Body of pancreas (tissue), 4 donors: ENCODE data around the gene MTPN.

Source experiments
- POLR2A ChIP-seq, 3 donors: fragments of 450-650 bp; IDR thresholded peaks; one replicate each; pipeline ENCODE4 v1.6.1; 2016; ENCODE audit warnings: antibody characterized with exemption in 3 of 3, mild to moderate bottlenecking in 2 of 3
- TF ChIP-seq, protein P1 (sequence below), 7 experiments: fragments of 450-650 bp in 4 of 7; fragments of 200-600 bp in 3 of 7; sonication (generic) in 3 of 7; IDR thresholded peaks; one replicate each; pipeline ENCODE4 v1.5.1; 2016 to 2019; ENCODE audit warnings: antibody characterized with exemption in 7 of 7

DNA sequence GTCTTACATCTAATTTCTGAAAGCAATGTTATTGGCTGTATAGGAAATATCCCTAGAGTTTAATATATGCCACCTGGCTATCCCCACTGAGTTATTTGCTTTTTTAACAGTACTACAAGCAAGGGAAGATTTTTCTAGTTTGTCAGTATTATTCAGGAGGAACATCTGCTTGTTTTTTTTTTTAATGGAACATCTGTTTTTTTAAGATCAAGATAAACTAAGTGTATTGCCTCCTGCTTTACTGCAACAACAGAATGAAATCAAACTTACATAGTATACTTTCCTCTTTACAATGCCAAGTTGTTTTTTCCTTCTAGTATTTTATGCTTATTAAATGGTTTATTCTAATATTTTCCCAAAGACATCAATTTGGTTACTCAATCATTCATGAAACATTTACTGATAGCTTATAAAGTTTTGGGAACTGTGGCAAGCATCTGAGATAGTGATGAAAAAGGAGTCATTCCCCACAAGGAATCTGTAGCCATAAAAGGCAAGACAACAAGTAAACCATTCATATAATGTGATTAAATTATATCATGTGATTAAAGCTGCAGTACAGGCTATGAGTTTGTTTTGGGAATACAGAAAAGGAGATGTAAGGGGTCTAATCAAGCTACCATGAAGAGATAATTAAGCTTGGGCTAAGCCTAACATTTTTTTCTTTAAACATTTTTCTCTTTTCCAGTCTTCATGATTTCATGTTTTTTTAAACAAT is 17.4 kb downstream of the MTPN start:
- no peak for TF ChIP-seq POLR2A (IDR thresholded peaks at IDR 0.05)
- TF ChIP-seq, protein P1, sequence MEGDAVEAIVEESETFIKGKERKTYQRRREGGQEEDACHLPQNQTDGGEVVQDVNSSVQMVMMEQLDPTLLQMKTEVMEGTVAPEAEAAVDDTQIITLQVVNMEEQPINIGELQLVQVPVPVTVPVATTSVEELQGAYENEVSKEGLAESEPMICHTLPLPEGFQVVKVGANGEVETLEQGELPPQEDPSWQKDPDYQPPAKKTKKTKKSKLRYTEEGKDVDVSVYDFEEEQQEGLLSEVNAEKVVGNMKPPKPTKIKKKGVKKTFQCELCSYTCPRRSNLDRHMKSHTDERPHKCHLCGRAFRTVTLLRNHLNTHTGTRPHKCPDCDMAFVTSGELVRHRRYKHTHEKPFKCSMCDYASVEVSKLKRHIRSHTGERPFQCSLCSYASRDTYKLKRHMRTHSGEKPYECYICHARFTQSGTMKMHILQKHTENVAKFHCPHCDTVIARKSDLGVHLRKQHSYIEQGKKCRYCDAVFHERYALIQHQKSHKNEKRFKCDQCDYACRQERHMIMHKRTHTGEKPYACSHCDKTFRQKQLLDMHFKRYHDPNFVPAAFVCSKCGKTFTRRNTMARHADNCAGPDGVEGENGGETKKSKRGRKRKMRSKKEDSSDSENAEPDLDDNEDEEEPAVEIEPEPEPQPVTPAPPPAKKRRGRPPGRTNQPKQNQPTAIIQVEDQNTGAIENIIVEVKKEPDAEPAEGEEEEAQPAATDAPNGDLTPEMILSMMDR (IDR thresholded peaks at IDR 0.05) = no peak
